WTC11 (cell line): ENCODE data around the gene CNOT1.

ENCODE experiments used
- GABPB1 ChIP-seq: sonication (generic); formaldehyde crosslinking; IDR thresholded peaks from 2 replicates; pipeline ENCODE4 v1.8.1; 2023; ENCODE audit warnings: mild to moderate bottlenecking, missing genetic modification reagents
- IRF2 ChIP-seq: sonication (generic); formaldehyde crosslinking; IDR thresholded peaks from 2 replicates; pipeline ENCODE4 v1.8.0; 2022; ENCODE audit warnings: low read depth, missing genetic modification reagents, borderline replicate concordance
- MAX ChIP-seq: sonication (generic); formaldehyde crosslinking; IDR thresholded peaks from 2 replicates; pipeline ENCODE4 v1.8.0; 2022; ENCODE audit warnings: mild to moderate bottlenecking, missing genetic modification reagents
- TEAD1 ChIP-seq: sonication (generic); formaldehyde crosslinking; IDR thresholded peaks from 2 replicates; pipeline ENCODE4 v1.8.0; 2022; ENCODE audit warnings: mild to moderate bottlenecking, missing genetic modification reagents
- ZMAT4 ChIP-seq: fragments of 250-450 bp; sonication (Bioruptor Pico); IDR thresholded peaks from 2 replicates; pipeline ENCODE4 v1.9.0; 2021; ENCODE audit warnings: mild to moderate bottlenecking
- TF ChIP-seq, protein P1 (sequence below): fragments of 200-600 bp; IDR thresholded peaks from 2 replicates; pipeline ENCODE4 v1.8.0; 2022; ENCODE audit warnings: antibody characterized with exemption
- TF ChIP-seq, protein P2 (sequence below): sonication (generic); formaldehyde crosslinking; IDR thresholded peaks from 2 replicates; pipeline ENCODE4 v1.8.0; 2022; ENCODE audit warnings: mild to moderate bottlenecking, missing genetic modification reagents
- TF ChIP-seq, protein P3 (sequence below): fragments of 250-450 bp; sonication (Bioruptor Pico); IDR thresholded peaks from 2 replicates; pipeline ENCODE4 v1.9.0; 2021; ENCODE audit warnings: mild to moderate bottlenecking

GRCh38 chr16:58636466-58636865, 6.8 kb upstream of the CNOT1 start:
- TF ChIP-seq, protein P1, sequence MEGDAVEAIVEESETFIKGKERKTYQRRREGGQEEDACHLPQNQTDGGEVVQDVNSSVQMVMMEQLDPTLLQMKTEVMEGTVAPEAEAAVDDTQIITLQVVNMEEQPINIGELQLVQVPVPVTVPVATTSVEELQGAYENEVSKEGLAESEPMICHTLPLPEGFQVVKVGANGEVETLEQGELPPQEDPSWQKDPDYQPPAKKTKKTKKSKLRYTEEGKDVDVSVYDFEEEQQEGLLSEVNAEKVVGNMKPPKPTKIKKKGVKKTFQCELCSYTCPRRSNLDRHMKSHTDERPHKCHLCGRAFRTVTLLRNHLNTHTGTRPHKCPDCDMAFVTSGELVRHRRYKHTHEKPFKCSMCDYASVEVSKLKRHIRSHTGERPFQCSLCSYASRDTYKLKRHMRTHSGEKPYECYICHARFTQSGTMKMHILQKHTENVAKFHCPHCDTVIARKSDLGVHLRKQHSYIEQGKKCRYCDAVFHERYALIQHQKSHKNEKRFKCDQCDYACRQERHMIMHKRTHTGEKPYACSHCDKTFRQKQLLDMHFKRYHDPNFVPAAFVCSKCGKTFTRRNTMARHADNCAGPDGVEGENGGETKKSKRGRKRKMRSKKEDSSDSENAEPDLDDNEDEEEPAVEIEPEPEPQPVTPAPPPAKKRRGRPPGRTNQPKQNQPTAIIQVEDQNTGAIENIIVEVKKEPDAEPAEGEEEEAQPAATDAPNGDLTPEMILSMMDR: no peak
- TF ChIP-seq, protein P2, sequence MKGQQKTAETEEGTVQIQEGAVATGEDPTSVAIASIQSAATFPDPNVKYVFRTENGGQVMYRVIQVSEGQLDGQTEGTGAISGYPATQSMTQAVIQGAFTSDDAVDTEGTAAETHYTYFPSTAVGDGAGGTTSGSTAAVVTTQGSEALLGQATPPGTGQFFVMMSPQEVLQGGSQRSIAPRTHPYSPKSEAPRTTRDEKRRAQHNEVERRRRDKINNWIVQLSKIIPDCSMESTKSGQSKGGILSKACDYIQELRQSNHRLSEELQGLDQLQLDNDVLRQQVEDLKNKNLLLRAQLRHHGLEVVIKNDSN (CRISPR knock-in tag): no peak
- TF ChIP-seq TEAD1: no peak
- TF ChIP-seq MAX (CRISPR knock-in tag): no peak
- no peak for TF ChIP-seq IRF2 (CRISPR knock-in tag)
- no peak for TF ChIP-seq GABPB1
- TF ChIP-seq ZMAT4 (CRISPR knock-in tag): no peak
- TF ChIP-seq, protein P3, sequence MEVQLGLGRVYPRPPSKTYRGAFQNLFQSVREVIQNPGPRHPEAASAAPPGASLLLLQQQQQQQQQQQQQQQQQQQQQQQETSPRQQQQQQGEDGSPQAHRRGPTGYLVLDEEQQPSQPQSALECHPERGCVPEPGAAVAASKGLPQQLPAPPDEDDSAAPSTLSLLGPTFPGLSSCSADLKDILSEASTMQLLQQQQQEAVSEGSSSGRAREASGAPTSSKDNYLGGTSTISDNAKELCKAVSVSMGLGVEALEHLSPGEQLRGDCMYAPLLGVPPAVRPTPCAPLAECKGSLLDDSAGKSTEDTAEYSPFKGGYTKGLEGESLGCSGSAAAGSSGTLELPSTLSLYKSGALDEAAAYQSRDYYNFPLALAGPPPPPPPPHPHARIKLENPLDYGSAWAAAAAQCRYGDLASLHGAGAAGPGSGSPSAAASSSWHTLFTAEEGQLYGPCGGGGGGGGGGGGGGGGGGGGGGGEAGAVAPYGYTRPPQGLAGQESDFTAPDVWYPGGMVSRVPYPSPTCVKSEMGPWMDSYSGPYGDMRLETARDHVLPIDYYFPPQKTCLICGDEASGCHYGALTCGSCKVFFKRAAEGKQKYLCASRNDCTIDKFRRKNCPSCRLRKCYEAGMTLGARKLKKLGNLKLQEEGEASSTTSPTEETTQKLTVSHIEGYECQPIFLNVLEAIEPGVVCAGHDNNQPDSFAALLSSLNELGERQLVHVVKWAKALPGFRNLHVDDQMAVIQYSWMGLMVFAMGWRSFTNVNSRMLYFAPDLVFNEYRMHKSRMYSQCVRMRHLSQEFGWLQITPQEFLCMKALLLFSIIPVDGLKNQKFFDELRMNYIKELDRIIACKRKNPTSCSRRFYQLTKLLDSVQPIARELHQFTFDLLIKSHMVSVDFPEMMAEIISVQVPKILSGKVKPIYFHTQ (CRISPR knock-in tag): no peak
